ENCODE data around the gene IL34. TPM values are rescaled to one million over a fixed set of nuclear protein-coding genes. Genes with fewer than 3 reads are reported as not detected.
"Not testable (repeated sequence)": the region's sequence is repeated elsewhere in the genome, so short reads cannot be mapped to it uniquely, and the experiment has no call there.

The IL34 gene
- total RNA-seq, 2 donors from 2014 or later: 0.89 to 1.5 TPM

GRCh38 chr16:70627696-70628095 is 18.7 kb upstream of the IL34 start:
- ATAC-seq: no peak
- no peak for DNase-seq
- intact Hi-C loops (cut with DNase I, micrococcal nuclease): no loop called here

GRCh38 chr16:70630960-70631745 is 15.2 kb upstream of the IL34 start:
- intact Hi-C loops (cut with DNase I, micrococcal nuclease): no loop called here
- ATAC-seq (no peak), DNase-seq (no peak)

- intact Hi-C loops (cut with DNase I, micrococcal nuclease): no loop called here
- no peak for ATAC-seq
These were observed 14.1 kb upstream of the IL34 start for GRCh38 chr16:70632273-70632672.

GRCh38 chr16:70633617-70634016 is 12.7 kb upstream of the IL34 start:
- ATAC-seq; DNase-seq; intact Hi-C loops (cut with DNase I, micrococcal nuclease): not testable (repeated sequence)

More at GRCh38 chr16:70632273-70632672, 14.1 kb upstream of the IL34 start:
- no peak for DNase-seq

GRCh38 chr16:70634861-70635260 is 11.5 kb upstream of the IL34 start:
- no peak for ATAC-seq
- no peak for DNase-seq
- intact Hi-C loops (cut with DNase I, micrococcal nuclease): no loop called here

- ATAC-seq (no peak), DNase-seq (no peak)
- intact Hi-C loops (cut with DNase I, micrococcal nuclease): no loop called here
These were observed 10.9 kb upstream of the IL34 start for GRCh38 chr16:70635336-70636016.

- DNase-seq (no peak), ATAC-seq (no peak)
- intact Hi-C loops (cut with DNase I, micrococcal nuclease): no loop called here
These were observed 7.3 kb upstream of the IL34 start for GRCh38 chr16:70638814-70639792.

- ATAC-seq (no peak), DNase-seq (no peak)
- intact Hi-C loops (cut with DNase I, micrococcal nuclease): no loop called here
These were observed 3.7 kb upstream of the IL34 start for GRCh38 chr16:70642633-70643032.

GRCh38 chr16:70643264-70643663 is 3.1 kb upstream of the IL34 start:
- DNase-seq; intact Hi-C loops (cut with DNase I, micrococcal nuclease); ATAC-seq: not testable (repeated sequence)

- DNase-seq (no peak), ATAC-seq (no peak)
- intact Hi-C loops (cut with DNase I, micrococcal nuclease): no loop called here
These were observed 1.4 kb upstream of the IL34 start for GRCh38 chr16:70644763-70645597.

- DNase-seq: no peak
- ATAC-seq: no peak
- intact Hi-C loops (cut with DNase I, micrococcal nuclease): no loop called here
These were observed 1.3 kb downstream of the IL34 start for GRCh38 chr16:70647441-70648359.

- DNase-seq: no peak
These were observed 2.2 kb downstream of the IL34 start for GRCh38 chr16:70648606-70649005.

GRCh38 chr16:70649300-70649699 is 2.9 kb downstream of the IL34 start:
- DNase-seq: no peak
- no peak for ATAC-seq
- intact Hi-C loops (cut with DNase I, micrococcal nuclease): no loop called here

More at GRCh38 chr16:70648606-70649005, 2.2 kb downstream of the IL34 start:
- no peak for ATAC-seq
- intact Hi-C loops (cut with DNase I, micrococcal nuclease): no loop called here

- ATAC-seq (no peak), DNase-seq (no peak)
- intact Hi-C loops (cut with DNase I, micrococcal nuclease): loop anchor here (10.0 kb wide), 2 partner anchors 125 to 285 kb away; partner anchors contain the start of genes COG4 (in 1 of the 2) and SF3B3 (in 1 of the 2)
These were observed 3.9 kb downstream of the IL34 start for GRCh38 chr16:70650216-70650615.

GRCh38 chr16:70651524-70651923 is 5.2 kb downstream of the IL34 start:
- intact Hi-C loops (cut with DNase I, micrococcal nuclease): loop anchor here (10.0 kb wide), 2 partner anchors 127 to 287 kb away; partner anchors contain the start of genes COG4 (in 1 of the 2) and SF3B3 (in 1 of the 2)
- no peak for DNase-seq
- no peak for ATAC-seq

GRCh38 chr16:70652322-70652721 is 6.0 kb downstream of the IL34 start:
- no peak for ATAC-seq
- intact Hi-C loops (cut with DNase I, micrococcal nuclease): loop anchor here (10.0 kb wide), 2 partner anchors 128 to 288 kb away; partner anchors contain the start of genes COG4 (in 1 of the 2) and SF3B3 (in 1 of the 2)

GRCh38 chr16:70653406-70653805 is 7.0 kb downstream of the IL34 start:
- no peak for ATAC-seq
- intact Hi-C loops (cut with DNase I, micrococcal nuclease): loop anchor here (10.0 kb wide), 2 partner anchors 129 to 289 kb away; partner anchors contain the start of genes COG4 (in 1 of the 2) and SF3B3 (in 1 of the 2)
- DNase-seq: no peak

More at GRCh38 chr16:70652322-70652721, 6.0 kb downstream of the IL34 start:
- no peak for DNase-seq
